ENCODE results near the gene TNS3.

DNA sequence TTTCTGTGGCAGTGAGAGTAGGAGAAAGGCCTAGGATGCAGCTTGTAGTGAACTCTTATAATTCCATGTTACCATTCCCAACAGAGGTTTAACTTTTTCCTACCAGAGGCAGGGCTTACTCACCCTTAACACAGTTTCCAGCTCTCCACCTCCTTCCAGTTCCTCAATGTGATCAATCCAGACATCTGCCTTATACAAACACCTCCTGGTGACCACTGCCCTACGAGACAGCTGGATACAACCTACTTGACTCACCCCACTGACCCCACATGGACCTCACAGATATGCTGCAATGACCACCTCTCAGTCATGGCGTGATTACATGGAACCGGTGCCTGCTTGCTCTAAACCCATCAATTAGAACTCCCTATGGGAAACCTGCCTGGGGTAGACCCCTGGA lies 326.5 kb downstream of the TNS3 start:
- TF ChIP-seq, protein P1, sequence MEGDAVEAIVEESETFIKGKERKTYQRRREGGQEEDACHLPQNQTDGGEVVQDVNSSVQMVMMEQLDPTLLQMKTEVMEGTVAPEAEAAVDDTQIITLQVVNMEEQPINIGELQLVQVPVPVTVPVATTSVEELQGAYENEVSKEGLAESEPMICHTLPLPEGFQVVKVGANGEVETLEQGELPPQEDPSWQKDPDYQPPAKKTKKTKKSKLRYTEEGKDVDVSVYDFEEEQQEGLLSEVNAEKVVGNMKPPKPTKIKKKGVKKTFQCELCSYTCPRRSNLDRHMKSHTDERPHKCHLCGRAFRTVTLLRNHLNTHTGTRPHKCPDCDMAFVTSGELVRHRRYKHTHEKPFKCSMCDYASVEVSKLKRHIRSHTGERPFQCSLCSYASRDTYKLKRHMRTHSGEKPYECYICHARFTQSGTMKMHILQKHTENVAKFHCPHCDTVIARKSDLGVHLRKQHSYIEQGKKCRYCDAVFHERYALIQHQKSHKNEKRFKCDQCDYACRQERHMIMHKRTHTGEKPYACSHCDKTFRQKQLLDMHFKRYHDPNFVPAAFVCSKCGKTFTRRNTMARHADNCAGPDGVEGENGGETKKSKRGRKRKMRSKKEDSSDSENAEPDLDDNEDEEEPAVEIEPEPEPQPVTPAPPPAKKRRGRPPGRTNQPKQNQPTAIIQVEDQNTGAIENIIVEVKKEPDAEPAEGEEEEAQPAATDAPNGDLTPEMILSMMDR (IDR thresholded peaks at IDR 0.05 in 8 of 11, conservative IDR thresholded peaks at IDR 0.05 in 3 of 11): no peak
- TF ChIP-seq POLR2AphosphoS5 (IDR thresholded peaks at IDR 0.05): no peak

Measured in spleen (tissue), 7 donors.